ENCODE data around the gene PEX11G.
A peak's percentile ranks its signal among the peaks of the same experiment; 100 is the strongest.
"Not testable (repeated sequence)": the region's sequence is repeated elsewhere in the genome, so short reads cannot be mapped to it uniquely, and the experiment has no call there.

Gene PEX11G

DNA sequence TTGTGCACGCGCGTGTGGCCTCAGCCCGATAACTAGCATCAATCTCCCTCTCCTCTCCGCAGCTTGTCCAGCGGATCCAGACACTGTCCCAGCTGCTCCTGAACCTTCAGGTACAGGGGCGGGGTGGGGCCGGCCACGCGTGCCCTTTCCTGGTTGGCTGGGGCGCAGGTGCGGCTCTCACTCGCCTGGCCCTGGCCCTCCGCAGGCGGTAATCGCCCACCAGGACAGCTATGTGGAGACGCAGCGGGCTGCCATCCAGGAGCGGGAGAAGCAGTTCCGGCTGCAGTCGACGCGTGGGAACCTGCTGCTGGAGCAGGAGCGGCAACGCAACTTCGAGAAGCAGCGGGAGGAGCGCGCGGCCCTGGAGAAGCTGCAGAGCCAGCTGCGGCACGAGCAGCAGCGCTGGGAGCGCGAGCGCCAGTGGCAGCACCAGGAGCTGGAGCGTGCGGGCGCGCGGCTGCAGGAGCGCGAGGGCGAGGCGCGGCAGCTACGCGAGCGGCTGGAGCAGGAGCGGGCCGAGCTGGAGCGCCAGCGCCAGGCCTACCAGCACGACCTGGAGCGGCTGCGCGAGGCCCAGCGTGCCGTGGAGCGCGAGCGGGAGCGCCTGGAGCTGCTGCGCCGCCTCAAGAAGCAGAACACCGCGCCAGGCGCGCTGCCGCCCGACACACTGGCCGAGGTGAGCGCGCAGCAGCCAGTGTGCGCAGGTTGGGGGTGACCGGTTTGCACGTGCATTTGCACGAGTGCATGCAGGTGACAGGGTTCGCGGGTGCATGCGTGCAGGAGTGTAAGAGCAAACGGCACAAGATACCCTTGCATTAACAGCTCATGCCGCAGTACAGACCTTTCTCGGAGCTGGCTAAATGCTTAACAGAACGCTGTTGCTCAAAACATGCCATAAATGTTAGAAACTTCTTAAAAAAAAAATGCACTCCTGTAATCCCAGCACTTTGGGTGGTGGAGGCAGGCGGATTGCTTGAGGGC is 21.5 kb downstream of the PEX11G start:
- DNase-seq (ENCODE audit: low read depth) = no peak

DNA sequence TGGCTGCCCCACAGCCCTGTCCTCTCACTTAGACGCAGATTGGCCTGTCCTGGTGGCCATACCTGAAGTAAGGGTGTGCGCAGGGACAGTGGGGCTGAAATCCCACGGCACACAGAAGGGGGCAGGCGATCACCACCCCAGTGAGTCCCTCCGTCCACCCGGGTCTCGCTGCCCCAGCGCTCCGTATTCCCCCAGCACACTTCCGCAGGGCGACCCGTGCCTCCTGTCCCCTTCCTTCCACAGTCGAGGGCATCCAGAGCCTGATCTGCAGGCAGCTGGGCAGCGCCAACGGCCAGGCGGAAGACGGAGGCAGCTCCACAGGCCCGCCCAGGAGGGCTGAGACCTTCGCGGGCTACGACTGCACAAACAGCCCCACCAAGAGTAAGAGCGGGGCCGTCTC is 25.3 kb downstream of the PEX11G start:
- no peak for DNase-seq (ENCODE audit: low read depth)

DNA sequence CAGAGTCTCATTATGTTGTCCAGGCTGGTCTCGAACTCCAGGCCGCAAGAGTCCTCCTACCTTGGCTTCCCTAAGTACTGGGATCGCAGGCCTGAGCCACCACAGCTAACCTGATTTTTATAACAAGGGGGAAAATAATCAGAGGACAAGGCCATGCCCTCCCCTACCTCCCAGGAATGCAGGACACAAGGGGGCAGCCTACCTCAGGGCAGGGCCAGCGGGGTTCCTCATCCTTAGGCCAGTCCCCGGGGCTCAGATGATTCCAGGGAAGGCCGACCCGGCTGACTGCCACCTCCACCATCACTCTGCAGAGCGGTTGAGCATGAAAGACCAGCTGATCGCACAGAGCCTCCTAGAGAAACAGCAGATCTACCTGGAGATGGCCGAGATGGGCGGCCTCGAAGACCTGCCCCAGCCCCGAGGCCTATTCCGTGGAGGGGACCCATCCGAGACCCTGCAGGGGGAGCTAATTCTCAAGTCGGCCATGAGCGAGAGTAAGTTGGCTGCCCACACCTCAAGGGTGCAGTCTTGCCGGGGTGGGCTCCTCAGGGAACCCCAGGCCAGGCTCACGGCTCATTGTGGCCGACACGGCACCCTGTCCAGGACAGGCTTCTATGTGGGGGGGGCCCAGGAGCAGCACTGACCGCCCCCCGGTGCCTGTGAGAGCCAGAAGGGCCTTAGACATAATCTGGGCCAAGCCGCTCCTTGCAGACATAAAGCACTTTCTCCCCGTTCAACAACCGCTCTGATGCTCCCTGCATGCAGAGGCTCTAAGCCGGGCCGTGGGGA is 26.8 kb downstream of the PEX11G start:
- no peak for DNase-seq (ENCODE audit: low read depth)

DNA sequence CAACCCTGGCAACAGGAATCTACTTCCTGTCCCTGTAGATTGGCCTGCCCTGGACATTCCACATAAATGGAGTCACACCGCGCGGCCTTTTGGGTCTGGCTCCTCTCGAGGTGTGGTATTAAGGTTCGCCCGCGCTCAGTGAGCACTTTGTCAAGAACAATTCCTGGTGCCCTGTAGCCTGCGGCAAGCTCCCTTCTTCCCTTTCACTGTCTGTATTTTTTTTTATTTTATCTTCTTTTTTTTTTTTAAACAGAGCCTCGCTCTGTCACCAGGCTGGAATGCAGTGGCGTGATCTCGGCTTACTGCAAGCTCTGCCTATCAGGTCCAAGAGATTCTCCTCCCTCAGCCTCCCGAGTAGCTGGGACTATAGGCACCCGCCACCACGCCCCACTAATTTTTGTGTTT is 28.3 kb downstream of the PEX11G start:
- DNase-seq (ENCODE audit: low read depth) = peak; percentile 86

DNA sequence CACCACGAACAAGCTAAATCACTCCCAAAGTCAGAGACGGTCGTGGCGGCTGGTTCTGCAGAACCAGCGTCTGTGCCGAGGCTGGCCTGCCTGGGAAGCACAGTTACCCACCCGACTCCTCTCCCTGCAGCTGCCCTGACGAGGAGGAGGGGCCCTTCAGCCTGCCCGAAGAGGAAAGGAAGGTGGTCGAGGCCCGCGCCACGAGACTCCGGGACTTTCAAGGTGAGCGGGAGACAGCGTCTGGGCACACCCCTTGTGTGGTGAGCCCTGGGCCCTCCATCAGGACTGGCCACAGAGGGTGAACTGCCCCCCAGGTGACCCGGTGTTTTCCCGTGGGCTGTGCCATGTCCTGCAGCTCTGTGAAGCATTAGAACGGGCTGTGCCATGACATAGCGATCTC is 29.1 kb downstream of the PEX11G start:
- no peak for DNase-seq (ENCODE audit: low read depth)

DNA sequence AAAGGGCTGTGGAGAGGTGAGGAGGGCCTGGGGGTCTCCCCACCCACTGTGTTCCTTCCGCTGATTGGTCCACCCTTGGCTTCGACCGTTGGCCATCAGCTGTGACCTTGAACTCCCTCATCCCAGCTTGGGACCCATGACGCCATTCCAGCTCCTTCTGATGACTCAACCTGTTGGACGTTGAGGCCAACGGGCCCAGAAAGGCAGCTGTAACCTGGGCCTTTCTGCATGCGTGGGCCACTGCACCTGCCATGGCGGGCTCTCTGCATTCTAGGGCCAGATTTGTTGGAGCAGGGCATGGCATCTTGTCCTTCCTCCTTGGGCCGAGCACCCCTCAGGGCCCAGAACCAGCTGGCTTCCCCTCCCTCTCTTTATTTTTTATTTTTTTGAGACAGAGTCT is 30.2 kb downstream of the PEX11G start:
- DNase-seq (ENCODE audit: low read depth) = no peak

DNA sequence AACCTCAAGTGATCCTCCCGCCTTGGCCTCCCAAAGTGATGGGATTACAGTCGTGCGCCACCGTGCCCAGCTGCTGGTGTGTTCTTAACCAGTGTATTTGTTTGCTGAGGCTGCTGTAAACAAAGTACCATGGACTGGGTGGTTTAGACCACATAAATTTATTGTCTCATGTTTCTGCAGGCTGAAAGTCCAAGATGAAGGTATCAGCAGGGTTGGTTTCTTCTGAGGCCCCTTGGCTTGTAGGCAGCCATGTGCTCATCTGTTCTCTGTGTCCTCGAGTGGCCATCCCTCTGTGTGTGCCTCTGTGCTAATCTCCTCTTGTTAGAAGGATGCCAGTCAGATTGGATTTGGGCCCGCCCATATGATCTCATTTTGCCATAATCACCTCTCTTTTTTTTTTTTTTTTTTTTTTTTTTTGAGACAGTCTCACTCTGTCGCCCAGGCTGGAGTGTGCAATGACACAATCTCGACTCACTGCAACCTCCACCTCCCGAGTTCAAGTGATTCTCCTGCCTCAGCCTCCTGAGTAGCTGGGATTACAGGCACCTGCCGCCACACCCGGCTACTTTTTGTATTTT is 31.8 kb downstream of the PEX11G start:
- DNase-seq (ENCODE audit: low read depth) = peak; percentile 72

DNA sequence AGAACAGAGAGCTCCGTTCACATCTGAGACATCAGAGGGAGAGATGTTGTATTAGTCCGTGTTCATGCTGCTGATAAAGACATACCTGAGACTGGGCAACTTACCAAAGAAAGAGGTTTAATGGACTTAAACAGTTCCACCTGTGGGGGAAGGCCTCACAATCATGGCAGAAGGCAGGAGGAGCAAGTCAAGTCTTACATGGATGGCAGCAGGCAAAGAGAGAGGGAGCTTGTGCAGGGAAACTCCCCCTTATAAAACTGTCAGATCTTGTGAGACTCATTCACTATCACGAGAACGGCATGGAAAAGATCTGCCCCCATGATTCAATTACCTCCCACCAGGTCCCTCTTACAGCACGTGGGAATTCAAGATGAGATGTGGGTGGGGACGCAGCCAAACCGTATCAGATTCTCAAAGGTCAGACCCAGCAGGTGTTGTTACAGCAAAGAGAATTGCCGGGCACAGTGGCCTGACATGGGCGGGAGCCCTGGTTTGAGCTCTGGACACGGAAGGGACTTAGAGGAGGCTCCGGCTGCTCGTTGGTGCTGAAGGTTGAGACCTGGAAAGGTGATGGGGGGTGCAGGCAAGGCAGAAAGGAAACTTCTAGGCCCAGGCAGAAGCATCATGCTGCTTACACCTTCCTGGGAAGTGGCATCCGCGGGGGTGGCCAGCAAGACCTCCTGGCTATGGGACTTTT is 33.1 kb downstream of the PEX11G start:
- no peak for DNase-seq (ENCODE audit: low read depth)

DNA sequence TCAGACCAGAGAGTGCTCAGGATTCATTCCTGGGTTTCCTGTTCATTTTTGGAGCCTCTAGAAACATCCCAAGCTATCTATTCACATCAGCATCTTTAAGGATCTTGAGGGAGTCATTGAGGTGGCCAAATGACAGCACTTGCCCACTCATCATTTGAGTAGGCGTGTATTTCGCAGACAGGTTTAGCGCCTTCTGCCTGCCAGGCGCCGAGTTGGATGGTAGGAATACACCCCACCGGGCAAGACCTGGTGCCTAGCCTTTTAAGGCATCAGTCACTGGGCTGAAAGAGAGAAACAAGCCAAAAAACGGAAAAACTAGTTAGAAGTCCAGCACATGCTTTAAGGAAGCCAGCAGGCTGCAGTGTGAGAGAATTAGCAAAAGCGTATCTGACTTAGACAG is 33.8 kb downstream of the PEX11G start:
- no peak for DNase-seq (ENCODE audit: low read depth)

DNA sequence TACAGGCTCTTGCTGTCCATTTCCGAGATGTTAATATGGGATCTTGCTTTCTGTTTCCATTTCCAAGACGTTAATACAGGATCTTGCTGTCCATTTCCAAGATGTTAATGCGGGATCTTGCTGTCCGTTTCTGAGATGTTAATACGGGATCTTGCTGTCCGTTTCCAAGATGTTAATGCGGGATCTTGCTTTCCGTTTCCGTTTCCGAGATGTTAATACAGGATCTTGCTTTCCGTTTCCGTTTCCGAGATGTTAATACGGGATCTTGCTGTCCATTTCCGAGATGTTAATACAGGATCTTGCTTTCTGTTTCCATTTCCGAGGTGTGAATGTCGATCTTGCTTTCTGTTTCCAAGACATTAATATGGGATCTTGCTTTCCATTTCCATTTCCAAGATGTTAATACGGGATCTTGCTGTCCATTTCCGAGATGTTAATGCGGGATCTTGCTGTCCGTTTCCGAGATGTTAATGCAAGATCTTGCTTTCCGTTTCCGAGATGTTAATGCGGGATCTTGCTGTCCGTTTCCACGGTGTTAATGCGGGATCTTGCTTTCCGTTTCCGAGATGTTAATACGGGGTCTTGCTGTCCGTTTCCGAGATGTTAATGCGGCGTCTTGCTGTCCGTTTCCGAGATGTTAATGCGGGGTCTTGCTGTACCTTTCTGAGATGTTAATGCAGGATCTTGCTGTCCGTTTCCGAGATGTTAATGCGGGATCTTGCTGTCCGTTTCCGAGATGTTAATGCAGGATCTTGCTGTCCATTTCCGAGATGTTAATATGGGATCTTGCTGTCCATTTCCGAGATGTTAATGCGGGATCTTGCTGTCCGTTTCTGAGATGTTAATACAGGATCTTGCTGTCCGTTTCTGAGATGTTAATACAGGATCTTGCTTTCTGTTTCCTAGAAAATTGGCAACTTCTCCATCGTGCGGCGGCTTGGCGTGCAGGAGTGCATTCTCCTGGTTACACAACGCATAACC is 38.3 kb downstream of the PEX11G start:
- DNase-seq (ENCODE audit: low read depth) = peak; percentile 17

DNA sequence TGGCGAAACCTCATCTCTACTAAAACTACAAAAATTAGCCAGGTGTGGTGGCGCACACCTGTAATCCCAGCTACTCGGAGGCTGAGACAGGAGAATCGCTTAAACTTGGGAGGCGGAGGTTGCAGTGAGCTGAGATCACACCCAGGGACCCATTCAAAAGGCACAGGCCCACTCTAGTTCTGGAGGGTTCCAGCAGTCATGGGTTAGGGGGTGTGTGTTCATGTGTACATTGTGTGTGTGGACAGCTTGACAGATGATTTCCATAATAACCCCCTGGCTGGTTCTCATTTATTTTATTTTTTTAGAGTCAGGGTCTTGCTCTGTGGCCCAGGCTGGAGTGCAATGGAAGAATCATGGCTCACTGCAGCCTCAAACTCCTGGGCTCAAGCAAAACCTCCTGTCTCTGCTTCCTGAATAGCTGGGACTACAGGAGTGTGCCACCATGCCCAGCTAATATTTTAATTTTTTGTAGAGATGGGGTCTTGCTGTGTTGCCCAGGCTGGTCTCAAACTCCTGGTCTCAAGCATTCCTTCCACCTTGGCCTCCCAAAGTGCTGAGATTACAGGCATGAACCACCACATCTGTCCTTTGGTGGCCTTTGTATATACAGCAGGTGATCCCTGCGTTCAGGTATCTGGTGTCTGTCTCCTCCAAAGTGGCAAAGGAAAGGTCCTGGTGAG is 39.3 kb downstream of the PEX11G start:
- not testable (repeated sequence) for DNase-seq (ENCODE audit: low read depth)

DNA sequence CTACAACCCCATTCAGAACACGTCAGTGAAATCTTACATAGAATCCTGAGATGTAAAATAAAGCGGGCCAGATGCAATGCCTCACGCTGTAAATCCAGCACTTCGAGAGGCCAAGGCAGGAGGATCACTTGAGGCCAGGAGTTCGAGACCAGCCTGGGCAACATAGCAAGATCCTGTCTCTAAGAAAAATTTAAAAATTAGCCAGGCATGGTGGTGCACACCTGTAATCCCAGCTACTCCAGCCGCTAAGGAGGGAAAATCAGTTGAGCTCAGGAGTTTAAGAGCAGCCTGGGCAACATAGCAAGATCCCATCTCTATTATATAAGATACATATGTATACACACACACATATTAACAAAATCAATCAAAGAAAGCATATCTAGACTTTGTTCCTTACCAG is 41.2 kb downstream of the PEX11G start:
- DNase-seq (ENCODE audit: low read depth) = no peak

DNA sequence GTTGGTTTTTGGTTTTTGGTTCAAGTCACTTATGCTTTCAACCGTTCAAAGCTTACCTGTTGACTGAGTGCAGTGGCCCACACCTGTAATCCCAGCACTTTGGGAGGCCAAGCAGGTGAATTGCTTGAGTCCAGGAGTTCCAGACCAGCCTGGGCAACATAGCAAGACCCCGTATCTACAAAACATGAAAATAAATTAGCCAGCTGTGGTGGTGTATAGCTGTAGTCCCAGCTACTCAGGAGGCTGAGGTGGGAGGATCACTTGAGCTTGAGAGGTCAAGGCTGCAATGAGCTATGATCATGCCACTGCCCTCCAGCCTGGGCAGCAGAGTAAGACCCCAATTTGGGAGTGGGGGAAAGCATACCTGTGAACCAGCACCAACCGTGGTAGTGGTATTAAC is 43.7 kb downstream of the PEX11G start:
- no peak for DNase-seq (ENCODE audit: low read depth)

DNA sequence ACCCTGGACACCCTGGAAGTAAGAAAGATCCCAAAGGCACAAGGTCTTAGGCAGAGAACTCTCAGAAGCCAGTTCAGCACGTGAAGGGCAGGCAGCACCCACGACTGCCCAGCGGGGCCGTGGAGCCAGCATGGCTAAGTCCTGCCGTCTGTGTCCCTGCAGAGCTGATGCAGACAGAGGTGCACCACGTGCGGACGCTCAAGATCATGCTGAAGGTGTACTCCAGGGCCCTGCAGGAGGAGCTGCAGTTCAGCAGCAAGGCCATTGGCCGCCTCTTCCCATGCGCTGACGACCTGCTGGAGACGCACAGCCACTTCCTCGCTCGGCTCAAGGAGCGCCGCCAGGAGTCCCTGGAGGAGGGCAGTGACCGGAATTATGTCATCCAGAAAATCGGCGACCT is 44.8 kb downstream of the PEX11G start:
- no peak for DNase-seq (ENCODE audit: low read depth)

DNA sequence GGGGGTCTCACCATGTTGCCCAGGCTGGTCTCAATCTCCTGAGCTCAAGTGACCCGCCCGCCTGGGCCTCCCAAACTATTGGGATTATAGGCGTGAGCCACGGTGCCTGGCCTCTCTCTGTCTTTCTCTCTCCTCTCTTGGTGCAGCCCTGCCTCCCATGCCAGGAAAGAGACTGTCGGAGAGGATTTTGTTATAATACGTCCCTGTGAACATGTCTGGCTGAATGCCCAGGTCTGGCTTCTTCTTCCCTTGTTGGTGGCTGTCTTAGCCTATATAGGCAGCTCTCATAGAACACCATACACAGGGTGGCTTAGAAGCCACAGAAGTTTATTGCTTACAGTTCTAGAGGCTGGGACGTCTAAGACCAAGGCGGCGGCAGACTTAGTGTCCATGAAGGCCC is 46.4 kb downstream of the PEX11G start:
- no peak for DNase-seq (ENCODE audit: low read depth)

DNA sequence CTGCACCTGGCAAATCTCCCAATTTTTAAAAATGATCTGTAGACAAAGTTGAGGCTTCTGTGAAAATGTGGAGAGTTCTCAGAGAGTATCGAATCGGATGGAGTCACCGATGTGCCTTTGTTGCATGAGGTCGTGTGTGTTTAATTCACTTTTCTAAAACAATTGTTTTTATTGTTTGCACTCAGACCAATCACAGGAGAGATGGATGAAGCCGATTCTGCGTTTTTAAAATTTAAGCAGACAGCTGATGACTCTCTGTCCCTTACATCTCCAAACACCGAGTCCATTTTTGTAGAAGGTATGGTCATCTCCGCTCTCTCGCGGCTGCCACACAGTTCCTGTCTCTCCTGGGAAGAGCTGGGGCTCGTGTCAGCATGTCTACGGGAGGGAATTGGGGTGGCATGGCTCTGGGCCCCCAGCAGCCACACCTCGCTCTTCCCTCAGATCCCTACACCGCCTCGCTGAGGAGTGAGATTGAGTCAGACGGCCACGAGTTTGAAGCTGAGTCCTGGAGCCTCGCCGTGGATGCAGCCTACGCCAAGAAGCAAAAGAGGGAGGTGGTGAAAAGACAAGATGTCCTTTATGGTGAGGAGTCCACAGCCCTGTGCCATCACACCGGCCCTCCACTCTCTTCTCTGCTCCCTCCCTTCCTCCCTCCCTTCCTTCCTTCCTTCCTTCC is 47.2 kb downstream of the PEX11G start:
- DNase-seq (ENCODE audit: low read depth) = no peak

DNA sequence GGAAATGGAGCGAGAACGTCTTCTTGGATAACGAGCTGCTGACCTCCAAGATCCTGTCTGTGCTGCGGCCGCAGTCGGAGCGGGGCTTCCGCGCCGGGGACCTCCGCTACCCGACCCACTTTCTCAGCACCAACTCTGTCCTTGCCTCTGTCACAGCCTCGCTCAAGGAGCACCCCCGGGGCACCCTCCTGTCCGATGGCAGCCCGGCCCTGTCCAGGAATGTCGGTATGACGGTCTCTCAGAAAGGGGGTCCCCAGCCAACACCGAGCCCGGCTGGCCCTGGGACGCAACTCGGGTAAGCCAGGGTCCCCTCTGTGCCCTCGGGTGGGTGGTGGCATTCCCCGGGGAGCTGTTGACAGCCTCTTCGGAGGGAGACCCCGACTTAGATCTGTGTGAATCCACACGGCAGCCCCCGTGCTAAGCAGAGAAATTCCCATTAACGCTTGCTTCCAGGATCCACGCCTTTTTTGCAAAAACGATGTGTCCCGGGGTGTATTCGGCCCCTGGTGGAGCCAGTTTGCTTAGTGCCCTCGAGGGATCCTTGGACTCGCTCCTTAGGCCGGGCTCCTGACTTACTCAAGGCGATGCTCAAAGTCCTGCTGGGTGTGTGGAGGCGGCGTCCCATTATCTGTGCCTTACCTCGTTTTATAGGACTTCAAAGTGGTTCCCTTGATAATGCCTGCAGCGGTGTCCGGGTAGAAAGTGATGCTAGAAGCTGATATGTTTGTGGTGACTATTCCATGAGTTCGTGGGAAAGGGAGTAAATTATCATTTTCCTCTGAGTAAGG is 48.5 kb downstream of the PEX11G start:
- no peak for DNase-seq (ENCODE audit: low read depth)

DNA sequence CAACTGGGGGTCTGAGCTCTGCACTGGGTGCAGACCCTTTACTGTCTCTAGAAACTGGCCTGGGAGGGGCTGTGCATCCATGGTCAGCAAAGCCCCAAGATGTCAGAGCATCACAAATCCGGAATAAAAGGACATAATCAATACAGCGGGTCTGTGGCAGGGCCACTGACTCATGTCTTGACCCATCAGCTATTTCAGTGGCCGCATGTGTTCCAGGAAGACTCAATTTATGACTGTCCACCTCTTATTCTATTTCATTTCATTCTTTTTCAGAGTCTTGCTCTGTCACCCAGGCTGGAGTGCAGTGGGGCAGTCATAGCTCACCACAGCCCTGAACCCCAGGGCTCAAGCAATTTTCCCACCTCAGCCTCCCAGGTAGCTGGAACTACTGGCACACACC is 53.2 kb downstream of the PEX11G start:
- no peak for DNase-seq (ENCODE audit: low read depth)

DNA sequence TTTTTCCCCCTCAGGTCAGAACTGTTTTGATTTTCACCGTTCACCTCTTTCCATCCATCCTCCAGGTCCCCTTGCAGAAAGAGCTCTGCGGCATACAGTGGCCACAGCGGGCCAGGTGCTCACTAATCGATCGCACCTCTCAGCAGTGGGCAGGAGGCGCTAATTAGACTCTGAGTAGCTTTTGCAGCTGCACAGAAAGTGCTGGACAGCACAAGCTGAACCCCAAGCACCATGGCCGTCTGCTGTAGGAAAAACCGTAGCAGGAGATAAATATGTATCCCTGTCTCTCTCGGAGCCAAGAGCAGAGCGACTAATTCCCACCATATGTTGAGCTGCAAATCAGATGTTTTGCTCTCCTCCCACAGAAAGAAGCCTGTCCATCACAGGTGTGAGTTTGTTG is 54.4 kb downstream of the PEX11G start:
- no peak for DNase-seq (ENCODE audit: low read depth)
